CD4-positive, CD25-positive, alpha-beta regulatory T cell (primary cell): Measurements from ENCODE around the gene GPR15LG. TPM values are rescaled to one million over a fixed set of nuclear protein-coding genes. Genes with fewer than 3 reads are reported as not detected.
"Not testable (repeated sequence)": the region's sequence is repeated elsewhere in the genome, so short reads cannot be mapped to it uniquely, and the experiment has no call there.

Experiments used
- ATAC-seq, 2 donors: fragments of 150-1000 bp; cut with Tn5 transposase; one replicate each; pipeline ENCODE4 v1.10.0; 2021; ENCODE audit warnings: low read depth in 2 of 2, moderate number of reproducible peaks in 2 of 2, moderate library complexity in 1 of 2
- DNase-seq, 3 donors: peaks; one replicate each; pipeline versions ENCODE4 v3.0.0 to v3.0.0-alpha.2; 2012 to 2022; ENCODE audit warnings: mixed read lengths in 1 of 3
- H3K27ac ChIP-seq: one replicate; pipeline ENCODE4 v1.7.0; 2013; ENCODE audit warnings: mild to moderate bottlenecking, low read length; ENCODE audit not compliant: insufficient read depth, poor library complexity, severe bottlenecking
- H3K27me3 ChIP-seq: one replicate; pipeline ENCODE4 v1.7.0; 2013; ENCODE audit warnings: low read length; ENCODE audit not compliant: control insufficient read depth, insufficient read depth
- H3K36me3 ChIP-seq: one replicate; pipeline ENCODE4 v1.7.0; 2013; ENCODE audit warnings: mild to moderate bottlenecking, low read length, moderate library complexity; ENCODE audit not compliant: control insufficient read depth, insufficient read depth
- H3K4me1 ChIP-seq: 2 replicates; pipeline ENCODE4 v1.7.0; 2013; ENCODE audit warnings: mild to moderate bottlenecking, low read length; ENCODE audit not compliant: insufficient read depth, control insufficient read depth, poor library complexity, severe bottlenecking
- H3K4me3 ChIP-seq: one replicate; pipeline ENCODE4 v1.7.0; 2013; ENCODE audit warnings: low read depth, mild to moderate bottlenecking, low read length, moderate library complexity
- H3K9me3 ChIP-seq, 2 experiments: 1 replicate in 1 of 2; 2 replicates in 1 of 2; pipeline ENCODE4 v1.7.0; 2013; ENCODE audit warnings: low read length in 2 of 2, mild to moderate bottlenecking in 1 of 2, moderate library complexity in 1 of 2; ENCODE audit not compliant: control insufficient read depth in 2 of 2
- H3K27ac Mint-ChIP-seq, 3 donors: one replicate each; pipeline ENCODE4 v1.8.0; 2020 to 2022; ENCODE audit warnings: mild to moderate bottlenecking in 3 of 3, mixed read lengths in 3 of 3, moderate library complexity in 2 of 3
- H3K27me3 Mint-ChIP-seq: one replicate; pipeline ENCODE4 v1.8.0; 2022; ENCODE audit warnings: mild to moderate bottlenecking, mixed read lengths
- H3K36me3 Mint-ChIP-seq: one replicate; pipeline ENCODE4 v1.8.0; 2020; ENCODE audit warnings: mixed read lengths
- H3K4me1 Mint-ChIP-seq, 4 donors: one replicate each; pipeline ENCODE4 v1.8.0; 2020 to 2022; ENCODE audit warnings: mixed read lengths in 4 of 4, mild to moderate bottlenecking in 1 of 4
- H3K4me3 Mint-ChIP-seq, 4 donors: one replicate each; pipeline ENCODE4 v1.8.0; 2020 to 2022; ENCODE audit warnings: mild to moderate bottlenecking in 4 of 4, mixed read lengths in 4 of 4, moderate library complexity in 3 of 4
- H3K9me3 Mint-ChIP-seq, 7 donors: one replicate each; pipeline ENCODE4 v1.8.0; 2020 to 2022; ENCODE audit warnings: mixed read lengths in 7 of 7, mild to moderate bottlenecking in 3 of 7, moderate library complexity in 2 of 7
- polyA plus RNA-seq, 4 donors: library from polyadenylated mRNA; unstranded; fragments of 300-500 nt; fragmentation: Illumina TruSeq; gene quantifications; one replicate each; pipeline ENCODE4 v1.2.3, GENCODE V29; 2021
- total RNA-seq: library from RNA; stranded (reverse); gene quantifications from one replicate; pipeline ENCODE4 v1.2.3, GENCODE V29; 2022

GPR15LG gene
- total and polyA plus RNA-seq, 5 donors from 2014 or later = not detected

DNA sequence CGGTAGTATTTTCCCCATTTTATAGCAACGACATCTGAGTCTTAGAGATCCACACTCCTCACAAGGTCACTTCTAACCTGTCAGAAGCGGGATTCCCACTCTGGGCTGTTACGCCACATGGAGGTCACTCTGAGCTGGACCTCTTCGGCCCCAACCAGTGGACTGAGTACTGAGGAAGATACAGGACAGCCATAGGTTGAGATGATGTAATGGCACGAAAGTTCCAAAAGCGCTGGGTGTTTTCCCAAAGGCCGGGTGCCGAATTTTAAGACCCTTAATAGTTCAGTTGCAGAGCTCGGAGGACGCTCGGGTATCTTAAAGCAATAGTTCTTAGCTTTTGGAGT is 33.6 kb upstream of the GPR15LG start:
- peak overlapping the region; percentile 89 to 99 (median 94) for H3K4me3 Mint-ChIP-seq
- H3K4me1 ChIP-seq = peaks cover 16% of the 10 kb centered on the region

GRCh38 chr10:84147347-84147746 is 26.3 kb upstream of the GPR15LG start:
- Histone ChIP-seq H3K27me3 (no peaks in the 10 kb centered on the region), H3K36me3 (peaks cover 89% of the 10 kb centered on the region), H3K27ac (peak overlapping the region; percentile 17), H3K4me1 (no peaks in the 10 kb centered on the region), H3K4me3 (no peak overlapping the region), H3K9me3 (no peaks in the 10 kb centered on the region)
- Mint-ChIP-seq H3K27ac (no peak overlapping the region), H3K9me3 (no peaks in the 10 kb centered on the region), H3K4me1 (peaks cover 6 to 24% (median 16%) of the 10 kb centered on the region in 4 donors), H3K4me3 (no peak overlapping the region), H3K36me3 (peaks cover 47% of the 10 kb centered on the region), H3K27me3 (no peaks in the 10 kb centered on the region)
- DNase-seq = no peak
- no peak for ATAC-seq

More for the DNA sequence above, 33.6 kb upstream of the GPR15LG start:
- H3K4me1 Mint-ChIP-seq = peaks cover 9 to 46% (median 22%) of the 10 kb centered on the region in 4 donors
- DNase-seq = no peak
- peak overlapping the region; percentile 97 for H3K27ac ChIP-seq
- no peaks in the 10 kb centered on the region for H3K27me3 Mint-ChIP-seq
- H3K4me3 ChIP-seq = peak overlapping the region; percentile 96
- H3K27me3 ChIP-seq = no peaks in the 10 kb centered on the region
- peak overlapping the region; percentile 97 to 100 (median 99) for H3K27ac Mint-ChIP-seq
- peaks cover 35% of the 10 kb centered on the region for H3K36me3 ChIP-seq
- peaks cover 17% of the 10 kb centered on the region for H3K36me3 Mint-ChIP-seq
- peaks cover 0 to 2% (median 0%) of the 10 kb centered on the region in 7 donors for H3K9me3 Mint-ChIP-seq
- no peak for ATAC-seq
- H3K9me3 ChIP-seq = no peaks in the 10 kb centered on the region

- H3K36me3 Mint-ChIP-seq = peaks cover 48% of the 10 kb centered on the region
Observed at GRCh38 chr10:84148006-84148597, 25.5 kb upstream of the GPR15LG start.

GRCh38 chr10:84149854-84150253 is 23.7 kb upstream of the GPR15LG start:
- Histone ChIP-seq H3K36me3 (peaks cover 85% of the 10 kb centered on the region), H3K27ac (no peak overlapping the region)

More at GRCh38 chr10:84148006-84148597, 25.5 kb upstream of the GPR15LG start:
- H3K4me1 Mint-ChIP-seq = peaks cover 6 to 19% (median 15%) of the 10 kb centered on the region in 4 donors
- not testable (repeated sequence) for H3K27ac ChIP-seq, H3K9me3 ChIP-seq, H3K9me3 Mint-ChIP-seq, H3K27ac Mint-ChIP-seq, H3K4me3 Mint-ChIP-seq, H3K27me3 Mint-ChIP-seq, H3K27me3 ChIP-seq, H3K4me3 ChIP-seq, H3K4me1 ChIP-seq
- H3K36me3 ChIP-seq = peaks cover 89% of the 10 kb centered on the region
- DNase-seq (peak in 2 of 3 donors; percentile 44 to 67), ATAC-seq (peak in 1 of 2 donors; percentile 50)

GRCh38 chr10:84152769-84153168 is 20.8 kb upstream of the GPR15LG start:
- Histone ChIP-seq H3K36me3 (peaks cover 64% of the 10 kb centered on the region), H3K4me3 (no peak overlapping the region), H3K27ac (no peak overlapping the region), H3K27me3 (no peaks in the 10 kb centered on the region), H3K4me1 (no peaks in the 10 kb centered on the region), H3K9me3 (no peaks in the 10 kb centered on the region)
- DNase-seq (no peak), ATAC-seq (no peak)
- Mint-ChIP-seq H3K27me3 (no peaks in the 10 kb centered on the region), H3K36me3 (peaks cover 35% of the 10 kb centered on the region), H3K9me3 (no peaks in the 10 kb centered on the region), H3K4me3 (no peak overlapping the region), H3K27ac (no peak overlapping the region), H3K4me1 (peaks cover 0 to 10% (median 8%) of the 10 kb centered on the region in 4 donors)

More at GRCh38 chr10:84149854-84150253, 23.7 kb upstream of the GPR15LG start:
- H3K27me3 Mint-ChIP-seq = no peaks in the 10 kb centered on the region
- H3K36me3 Mint-ChIP-seq = peaks cover 45% of the 10 kb centered on the region
- ATAC-seq = no peak
- no peak overlapping the region for H3K4me3 ChIP-seq
- H3K4me3 Mint-ChIP-seq = no peak overlapping the region
- no peak for DNase-seq
- H3K27me3 ChIP-seq = no peaks in the 10 kb centered on the region
- H3K4me1 ChIP-seq = no peaks in the 10 kb centered on the region
- no peaks in the 10 kb centered on the region for H3K9me3 ChIP-seq
- peak overlapping the region in 1 of 3 donors; percentile 74 for H3K27ac Mint-ChIP-seq
- H3K9me3 Mint-ChIP-seq = no peaks in the 10 kb centered on the region
- peaks cover 6 to 14% (median 12%) of the 10 kb centered on the region in 4 donors for H3K4me1 Mint-ChIP-seq

GRCh38 chr10:84155521-84155920 is 18.1 kb upstream of the GPR15LG start:
- Mint-ChIP-seq H3K36me3 (peaks cover 27% of the 10 kb centered on the region), H3K27me3 (no peaks in the 10 kb centered on the region), H3K9me3 (no peaks in the 10 kb centered on the region), H3K4me3 (no peak overlapping the region), H3K27ac (peak overlapping the region in 2 of 3 donors; percentile 64 to 76), H3K4me1 (peaks cover 0 to 7% (median 3%) of the 10 kb centered on the region in 4 donors)
- Histone ChIP-seq H3K36me3 (peaks cover 43% of the 10 kb centered on the region), H3K4me3 (no peak overlapping the region), H3K27ac (no peak overlapping the region), H3K27me3 (no peaks in the 10 kb centered on the region), H3K4me1 (no peaks in the 10 kb centered on the region), H3K9me3 (no peaks in the 10 kb centered on the region)
- DNase-seq (no peak), ATAC-seq (no peak)

DNA sequence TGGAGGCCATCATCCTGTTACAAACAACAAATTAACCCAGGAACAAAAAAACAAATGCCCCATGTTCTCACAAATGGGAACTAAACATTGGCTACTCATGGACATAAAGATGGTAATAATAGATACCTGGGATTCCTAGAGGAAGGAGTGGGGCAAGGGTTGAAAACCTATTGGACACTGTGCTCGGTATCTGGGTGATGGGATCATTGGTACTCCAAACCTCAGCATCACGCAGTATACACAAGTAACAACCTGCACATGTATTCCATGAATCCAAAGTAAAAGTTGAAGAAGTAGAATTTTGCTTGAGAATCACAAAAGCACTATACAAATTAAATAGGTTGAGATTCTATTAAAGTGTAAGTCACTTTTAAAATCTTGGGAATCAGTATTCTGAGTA is 17.6 kb upstream of the GPR15LG start:
- DNase-seq (no peak), ATAC-seq (no peak)
- Mint-ChIP-seq H3K27ac (peak overlapping the region in 1 of 3 donors; percentile 64), H3K36me3 (peaks cover 23% of the 10 kb centered on the region), H3K4me1 (peaks cover 0 to 6% (median 2%) of the 10 kb centered on the region in 4 donors), H3K4me3 (no peak overlapping the region), H3K27me3 (no peaks in the 10 kb centered on the region), H3K9me3 (no peaks in the 10 kb centered on the region)
- Histone ChIP-seq H3K27ac (no peak overlapping the region), H3K36me3 (peaks cover 38% of the 10 kb centered on the region), H3K4me3 (no peak overlapping the region), H3K9me3 (no peaks in the 10 kb centered on the region), H3K4me1 (no peaks in the 10 kb centered on the region), H3K27me3 (no peaks in the 10 kb centered on the region)

GRCh38 chr10:84156768-84157167 is 16.8 kb upstream of the GPR15LG start:
- Histone ChIP-seq H3K4me1 (no peaks in the 10 kb centered on the region), H3K36me3 (peaks cover 30% of the 10 kb centered on the region), H3K9me3 (no peaks in the 10 kb centered on the region), H3K27me3 (peaks cover 2% of the 10 kb centered on the region), H3K4me3 (no peak overlapping the region), H3K27ac (no peak overlapping the region)
- Mint-ChIP-seq H3K27me3 (no peaks in the 10 kb centered on the region), H3K27ac (peak overlapping the region in 1 of 3 donors; percentile 72), H3K4me1 (peaks cover 0 to 6% (median under 1%) of the 10 kb centered on the region in 4 donors), H3K36me3 (peaks cover 20% of the 10 kb centered on the region), H3K9me3 (no peaks in the 10 kb centered on the region), H3K4me3 (no peak overlapping the region)
- ATAC-seq = peak in 1 of 2 donors; percentile 47
- no peak for DNase-seq
